K562 (cell line): ENCODE results near the gene COA5.

ENCODE experiments used
- BRCA1 ChIP-seq, 2 experiments: fragments of 450-650 bp in 1 of 2; sonication (generic) in 1 of 2; formaldehyde crosslinking in 1 of 2; IDR thresholded peaks; 2 replicates each; pipeline versions ENCODE4 v1.5.0 to v1.6.1; 2017 to 2020; ENCODE audit warnings: mild to moderate bottlenecking in 1 of 2, missing genetic modification reagents in 1 of 2
- EP300 ChIP-seq: IDR thresholded peaks from 2 replicates; pipeline ENCODE4 v1.6.1; 2012; ENCODE audit warnings: low read length, improper control_type of control experiment
- FOXJ2 ChIP-seq: fragments of 200-800 bp; sonication (Bioruptor generic); IDR thresholded peaks from 2 replicates; pipeline ENCODE4 v1.6.1; 2016; ENCODE audit warnings: missing genetic modification characterization, missing compliant biosample characterization
- POLR2A ChIP-seq: fragments of 450-650 bp; conservative IDR thresholded peaks from 2 replicates; pipeline ENCODE4 v1.6.1; 2016
- TRIM28 ChIP-seq: fragments of 450-650 bp; IDR thresholded peaks from 2 replicates; pipeline ENCODE4 v1.6.1; 2017
- TF ChIP-seq, protein P1 (sequence below): sonication (generic); formaldehyde crosslinking; IDR thresholded peaks from 2 replicates; pipeline ENCODE4 v1.8.1; 2023; ENCODE audit warnings: mild to moderate bottlenecking, missing genetic modification reagents, moderate library complexity
- TF ChIP-seq, protein P2 (sequence below), 3 experiments: IDR thresholded peaks in 2 of 3; conservative IDR thresholded peaks in 1 of 3; 2 replicates each; pipeline ENCODE4 v1.5.1; 2011 to 2012; ENCODE audit warnings: low read length in 3 of 3, mild to moderate bottlenecking in 3 of 3, control low read depth in 2 of 3, improper control_type of control experiment in 1 of 3, inconsistent platforms in 1 of 3, low read depth in 1 of 3, mixed read lengths in 1 of 3, moderate library complexity in 1 of 3; ENCODE audit not compliant: insufficient read depth in 2 of 3

GRCh38 chr2:98608962-98609604, 771 bp upstream of the COA5 start:
- no peak for TF ChIP-seq EP300
- TF ChIP-seq POLR2A = no peak
- TF ChIP-seq, protein P1, sequence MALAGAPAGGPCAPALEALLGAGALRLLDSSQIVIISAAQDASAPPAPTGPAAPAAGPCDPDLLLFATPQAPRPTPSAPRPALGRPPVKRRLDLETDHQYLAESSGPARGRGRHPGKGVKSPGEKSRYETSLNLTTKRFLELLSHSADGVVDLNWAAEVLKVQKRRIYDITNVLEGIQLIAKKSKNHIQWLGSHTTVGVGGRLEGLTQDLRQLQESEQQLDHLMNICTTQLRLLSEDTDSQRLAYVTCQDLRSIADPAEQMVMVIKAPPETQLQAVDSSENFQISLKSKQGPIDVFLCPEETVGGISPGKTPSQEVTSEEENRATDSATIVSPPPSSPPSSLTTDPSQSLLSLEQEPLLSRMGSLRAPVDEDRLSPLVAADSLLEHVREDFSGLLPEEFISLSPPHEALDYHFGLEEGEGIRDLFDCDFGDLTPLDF (CRISPR knock-in tag) = no peak
- TF ChIP-seq, protein P2, sequence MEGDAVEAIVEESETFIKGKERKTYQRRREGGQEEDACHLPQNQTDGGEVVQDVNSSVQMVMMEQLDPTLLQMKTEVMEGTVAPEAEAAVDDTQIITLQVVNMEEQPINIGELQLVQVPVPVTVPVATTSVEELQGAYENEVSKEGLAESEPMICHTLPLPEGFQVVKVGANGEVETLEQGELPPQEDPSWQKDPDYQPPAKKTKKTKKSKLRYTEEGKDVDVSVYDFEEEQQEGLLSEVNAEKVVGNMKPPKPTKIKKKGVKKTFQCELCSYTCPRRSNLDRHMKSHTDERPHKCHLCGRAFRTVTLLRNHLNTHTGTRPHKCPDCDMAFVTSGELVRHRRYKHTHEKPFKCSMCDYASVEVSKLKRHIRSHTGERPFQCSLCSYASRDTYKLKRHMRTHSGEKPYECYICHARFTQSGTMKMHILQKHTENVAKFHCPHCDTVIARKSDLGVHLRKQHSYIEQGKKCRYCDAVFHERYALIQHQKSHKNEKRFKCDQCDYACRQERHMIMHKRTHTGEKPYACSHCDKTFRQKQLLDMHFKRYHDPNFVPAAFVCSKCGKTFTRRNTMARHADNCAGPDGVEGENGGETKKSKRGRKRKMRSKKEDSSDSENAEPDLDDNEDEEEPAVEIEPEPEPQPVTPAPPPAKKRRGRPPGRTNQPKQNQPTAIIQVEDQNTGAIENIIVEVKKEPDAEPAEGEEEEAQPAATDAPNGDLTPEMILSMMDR (IDR thresholded peaks at IDR 0.05 in 2 of 3, conservative IDR thresholded peaks at IDR 0.05 in 1 of 3; ENCODE audit: insufficient read depth in 2 of 3, low read depth in 1 of 3, low read length in 3 of 3) = no peak; a peak in 1 of 6 replicates
- no peak for TF ChIP-seq BRCA1 (IDR thresholded peaks at IDR 0.05)
- no peak for TF ChIP-seq BRCA1 (CRISPR knock-in tag; IDR thresholded peaks at IDR 0.05)
- TF ChIP-seq FOXJ2 (tag) = no peak
- TF ChIP-seq TRIM28 = no peak
